Measurements from ENCODE around the gene POLR2H.

DNA sequence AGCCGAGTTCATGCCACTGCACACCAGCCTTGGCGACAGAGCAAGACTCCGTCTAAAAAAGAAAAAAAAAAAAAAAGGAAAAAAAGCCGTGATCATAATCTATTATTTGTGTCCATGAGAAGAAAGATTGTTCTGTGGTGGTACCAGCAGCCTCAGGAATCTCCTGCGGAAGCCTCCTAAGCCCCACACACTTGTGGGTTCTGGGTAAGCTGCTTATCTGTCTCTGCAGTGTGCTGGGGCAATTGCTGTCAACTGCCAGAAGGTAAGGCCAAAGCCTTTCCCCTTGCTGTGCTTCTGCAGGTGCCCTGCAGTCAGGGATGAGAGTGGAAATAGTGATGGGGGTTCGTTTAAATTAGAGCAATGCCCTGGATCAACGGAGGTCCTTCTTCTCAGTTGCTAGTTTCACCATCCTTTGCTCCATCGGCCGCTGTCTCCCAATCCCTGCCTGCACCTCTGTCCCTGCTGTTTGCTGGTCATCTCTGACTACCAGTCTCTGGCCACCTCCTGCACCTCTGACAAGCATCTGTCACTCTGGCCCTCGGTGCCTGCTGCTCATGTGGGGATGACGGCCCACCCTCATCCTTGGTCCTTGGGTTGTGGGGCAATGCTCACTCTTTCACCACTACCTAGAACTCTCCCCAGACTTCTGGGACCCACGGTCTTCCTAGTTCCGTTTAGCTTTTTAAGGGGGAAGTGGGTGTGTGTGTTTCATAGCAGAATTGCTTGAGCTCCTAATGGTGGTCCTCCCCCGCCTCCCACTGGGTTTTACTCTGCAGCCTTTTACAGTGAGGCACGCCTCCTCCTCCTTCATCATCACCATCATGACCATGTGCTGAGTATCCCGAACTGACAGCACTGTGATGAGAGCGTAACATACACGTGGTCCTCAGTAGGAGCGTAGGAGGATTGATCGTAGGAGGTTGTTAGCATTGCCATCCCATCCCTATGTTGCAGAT, 43.8 kb downstream of the POLR2H start:
- TF ChIP-seq POLR2A (IDR thresholded peaks at IDR 0.05) (no peak), CTCF (IDR thresholded peaks at IDR 0.05) (no peak)

Measured in thyroid gland (tissue), 4 donors.